K562 treated with DMSO at 1 percent for 4 hours (cell line): ENCODE measurements around the gene TSPAN12. TPM values are rescaled to one million over a fixed set of nuclear protein-coding genes. Genes with fewer than 3 reads are reported as not detected.

Experiments used
- total RNA-seq: library from RNA; unstranded; fragments of 300-600 nt; gene quantifications from 2 replicates; pipeline ENCODE4 v1.2.3, GENCODE V29; 2022; ENCODE audit not compliant: insufficient read depth

The TSPAN12 gene, protein sequence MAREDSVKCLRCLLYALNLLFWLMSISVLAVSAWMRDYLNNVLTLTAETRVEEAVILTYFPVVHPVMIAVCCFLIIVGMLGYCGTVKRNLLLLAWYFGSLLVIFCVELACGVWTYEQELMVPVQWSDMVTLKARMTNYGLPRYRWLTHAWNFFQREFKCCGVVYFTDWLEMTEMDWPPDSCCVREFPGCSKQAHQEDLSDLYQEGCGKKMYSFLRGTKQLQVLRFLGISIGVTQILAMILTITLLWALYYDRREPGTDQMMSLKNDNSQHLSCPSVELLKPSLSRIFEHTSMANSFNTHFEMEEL
- total RNA-seq = 1.6 TPM in 1 of 2 replicates, not detected in the other

DNA sequence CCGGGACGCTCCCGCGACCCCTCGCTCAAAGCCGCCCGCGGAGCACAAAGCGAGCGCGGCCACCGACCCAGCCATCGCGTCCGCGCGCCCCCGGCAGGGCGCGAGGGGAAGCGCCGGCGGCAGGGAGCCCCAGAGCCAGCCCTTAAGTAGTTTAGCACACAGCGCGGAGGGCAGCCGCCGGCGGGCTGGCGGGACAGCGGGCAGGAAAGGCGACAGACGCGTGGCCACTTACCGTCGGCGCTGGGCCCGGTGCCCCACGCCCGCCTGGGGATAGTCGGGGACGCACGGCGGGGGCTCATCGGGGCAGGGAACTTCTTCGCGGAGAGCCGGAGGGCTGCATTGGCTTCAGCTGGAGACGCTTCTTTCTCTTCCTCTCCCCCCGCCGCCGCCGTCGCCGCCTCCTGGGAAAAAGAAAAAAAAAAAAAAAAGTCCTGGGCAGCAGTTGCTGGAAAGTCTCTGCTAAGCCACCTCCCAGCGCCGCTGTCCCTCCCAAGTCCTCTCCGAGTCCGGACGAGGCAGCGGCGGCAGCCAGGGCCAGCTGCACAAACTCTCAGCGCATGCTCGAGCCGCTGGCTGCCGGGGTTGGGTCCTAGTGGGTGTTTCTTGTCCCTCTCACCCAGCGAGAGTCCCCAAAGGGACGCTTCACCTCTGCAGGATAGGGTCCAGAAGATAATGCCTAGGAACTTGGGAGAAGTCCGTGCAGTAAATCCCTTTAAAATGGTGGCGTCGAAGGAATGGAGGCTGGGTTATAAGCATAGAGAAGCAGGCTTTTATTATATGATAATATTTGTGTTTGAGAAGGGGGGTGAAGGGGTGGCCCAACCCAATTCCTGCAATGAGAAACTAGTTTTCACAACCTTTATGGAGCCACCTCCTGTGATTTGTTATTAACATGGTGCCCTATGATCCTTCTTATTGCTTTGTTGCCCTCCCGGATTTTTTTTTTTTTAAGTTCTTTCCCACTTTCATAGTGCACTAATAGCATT is at the start of gene TSPAN12:
TSPAN12 (minus strand) TSS at position 557 of the 986 bp plus-strand sequence. CDS start 1,381 bp downstream, outside the sequence.

Other genes with a start within 250 kb of the TSPAN12 start
- gene ING3, start 92.6 kb upstream of the TSPAN12 start, total RNA-seq = 24.9 and 32.5 TPM in 2 replicates
- gene CPED1, start 130.6 kb upstream of the TSPAN12 start, total RNA-seq = 99.4 and 105 TPM in 2 replicates